Peyer's patch (tissue), 4 donors: ENCODE results near the gene RAB3GAP1. TPM values are rescaled to one million over a fixed set of nuclear protein-coding genes. Genes with fewer than 3 reads are reported as not detected.

Experiments
- DNase-seq, 3 donors: peaks; one replicate each; pipeline ENCODE4 v3.0.0-alpha.2; 2017 to 2019
- H3K27ac ChIP-seq, 4 donors: fragments of 200-600 bp; sonication (generic); one replicate each; pipeline ENCODE4 v1.5.1; 2016 to 2019
- H3K27me3 ChIP-seq, 2 donors: fragments of 200-600 bp; sonication (generic); one replicate each; pipeline ENCODE4 v1.5.1; 2019
- H3K36me3 ChIP-seq, 3 donors: fragments of 200-600 bp; sonication (generic); one replicate each; pipeline ENCODE4 v1.5.1; 2016 to 2019
- H3K4me1 ChIP-seq, 4 donors: fragments of 200-600 bp; sonication (generic); one replicate each; pipeline ENCODE4 v1.5.1; 2016 to 2019
- H3K4me3 ChIP-seq, 4 donors: fragments of 200-600 bp; sonication (generic); 1 replicate in 3 of 4; 2 replicates in 1 of 4; pipeline ENCODE4 v1.5.1; 2016 to 2019; ENCODE audit warnings: mild to moderate bottlenecking in 1 of 4
- H3K9me3 ChIP-seq, 4 donors: fragments of 200-600 bp; sonication (generic); one replicate each; pipeline ENCODE4 v1.5.1; 2016 to 2019; ENCODE audit warnings: mild to moderate bottlenecking in 1 of 4
- CTCF ChIP-seq, 6 experiments: fragments of 450-650 bp in 4 of 6; fragments of 200-600 bp in 2 of 6; sonication (generic) in 1 of 6; IDR thresholded peaks; one replicate each; pipeline ENCODE4 v1.5.1; 2017 to 2019; ENCODE audit warnings: antibody characterized with exemption in 6 of 6, mild to moderate bottlenecking in 3 of 6, moderate library complexity in 1 of 6
- POLR2A ChIP-seq, 2 donors: fragments of 450-650 bp; IDR thresholded peaks; one replicate each; pipeline ENCODE4 v1.5.1; 2017; ENCODE audit warnings: antibody characterized with exemption in 2 of 2, mild to moderate bottlenecking in 2 of 2, moderate library complexity in 2 of 2
- small RNA-seq, 2 donors: library from RNA; depleted of rRNA; stranded (forward); fragments of <200 nt; gene quantifications; one replicate each; pipeline ENCODE3, GENCODE V24; 2016
- total RNA-seq, 4 donors: library from RNA; depleted of rRNA; stranded (reverse); fragments of >200 nt; gene quantifications; one replicate each; pipeline ENCODE4 v1.1.0, GENCODE V29; 2016

RAB3GAP1 gene
- total RNA-seq, 4 donors from 2014 or later, result 34.5 to 89.1 (median 43.0) TPM

DNA sequence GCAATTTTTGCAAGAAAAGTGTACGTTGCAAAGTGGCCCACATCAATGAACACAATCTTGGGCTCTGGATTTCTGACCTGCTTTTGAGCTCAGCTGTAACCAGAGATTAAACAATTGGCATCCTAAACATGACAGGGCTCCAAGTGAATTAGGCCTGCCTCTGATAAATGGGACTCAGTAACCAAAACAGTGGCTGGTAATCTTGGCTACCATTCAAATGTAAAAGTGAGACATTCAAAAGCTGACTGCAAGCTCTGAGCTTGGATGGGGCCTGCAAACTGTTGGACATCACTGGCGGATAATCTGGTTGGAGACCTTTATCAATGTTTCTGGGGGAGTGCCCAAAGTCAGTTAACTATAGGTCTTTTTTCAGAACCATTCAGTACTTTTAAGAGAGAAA is 160.7 kb downstream of the RAB3GAP1 start:
- H3K27me3 ChIP-seq, result no peaks in the 10 kb centered on the region
- no peaks in the 10 kb centered on the region for H3K36me3 ChIP-seq
- TF ChIP-seq CTCF (IDR thresholded peaks at IDR 0.05) (no peak), POLR2A (IDR thresholded peaks at IDR 0.05) (no peak)
- no peak overlapping the region for H3K27ac ChIP-seq
- no peak overlapping the region for H3K4me3 ChIP-seq
- H3K4me1 ChIP-seq, result no peaks in the 10 kb centered on the region
- H3K9me3 ChIP-seq, result no peaks in the 10 kb centered on the region
- no peak for DNase-seq

- no peaks in the 10 kb centered on the region for H3K27me3 ChIP-seq
- H3K4me3 ChIP-seq, result no peak overlapping the region
- no peaks in the 10 kb centered on the region for H3K9me3 ChIP-seq
- TF ChIP-seq POLR2A (IDR thresholded peaks at IDR 0.05), result no peak
- no peak for TF ChIP-seq CTCF (IDR thresholded peaks at IDR 0.05)
- no peak for DNase-seq
- H3K36me3 ChIP-seq, result no peaks in the 10 kb centered on the region
- H3K4me1 ChIP-seq, result no peaks in the 10 kb centered on the region
- H3K27ac ChIP-seq, result no peak overlapping the region
These were observed 166.3 kb downstream of the RAB3GAP1 start for GRCh38 chr2:135218426-135218825.

- TF ChIP-seq POLR2A (IDR thresholded peaks at IDR 0.05) (no peak), CTCF (IDR thresholded peaks at IDR 0.05) (no peak)
- H3K36me3 ChIP-seq, result no peaks in the 10 kb centered on the region
- H3K4me1 ChIP-seq, result no peaks in the 10 kb centered on the region
- no peaks in the 10 kb centered on the region for H3K27me3 ChIP-seq
- no peak overlapping the region for H3K27ac ChIP-seq
- no peaks in the 10 kb centered on the region for H3K9me3 ChIP-seq
- no peak overlapping the region for H3K4me3 ChIP-seq
- no peak for DNase-seq
These were observed 167.1 kb downstream of the RAB3GAP1 start for GRCh38 chr2:135219226-135219625.

Small RNA genes lying within 50 kb of the gene (small RNA-seq; reads per million reads assigned to genes)
- gene SNORA40B, result 0.51 to 0.76 reads per million in 2 donors

Other genes starting within 250 kb of the RAB3GAP1 start
- gene ACMSD, start 213.7 kb upstream of the RAB3GAP1 start, total RNA-seq, result 1 to 10 TPM in 1 of 4 donors, not detected in 3; 1.2 TPM
- 10 to 100 TPM; 26.2 to 61.9 (median 48.0) TPM for gene CCNT2, start 133.5 kb upstream of the RAB3GAP1 start, total RNA-seq
- not detected for gene MAP3K19, start 4.8 kb upstream of the RAB3GAP1 start, total RNA-seq